Activated T-cell treated with anti-CD3 and anti-CD28 coated beads for 24 hours (primary cell): ENCODE measurements around the gene ANKS1A.
A peak's percentile ranks its signal among the peaks of the same experiment; 100 is the strongest.
"Not testable (repeated sequence)": the region's sequence is repeated elsewhere in the genome, so short reads cannot be mapped to it uniquely, and the experiment has no call there.

ENCODE experiments used
- DNase-seq: peaks from one replicate; pipeline ENCODE4 v3.0.0-alpha.2; 2020; ENCODE audit warnings: low read depth

The ANKS1A gene

GRCh38 chr6:34884073-34884472 lies 5.0 kb upstream of the ANKS1A start:
- not testable (repeated sequence) for DNase-seq

DNA sequence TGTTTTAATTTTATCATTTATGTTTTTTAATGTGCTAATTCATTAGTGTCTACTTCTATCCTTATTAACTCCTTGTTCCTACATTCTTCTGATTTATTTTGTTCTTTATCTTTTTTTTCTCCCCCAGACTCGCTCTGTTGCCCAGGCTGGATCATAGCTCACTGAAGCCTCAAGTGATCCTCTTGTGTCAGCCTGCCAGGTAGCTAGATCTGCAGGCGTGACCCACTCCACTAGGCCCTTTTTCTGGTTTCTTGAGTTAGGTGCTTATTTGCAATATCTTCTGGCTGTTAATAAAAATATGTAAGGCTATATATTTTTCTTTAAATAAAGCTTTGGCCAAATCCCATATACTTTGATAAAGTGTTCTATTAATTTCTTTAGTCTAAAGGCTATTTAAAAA lies 4.1 kb upstream of the ANKS1A start:
- DNase-seq = no peak

- DNase-seq = not testable (repeated sequence)
Measured at GRCh38 chr6:34885837-34886236, 3.2 kb upstream of the ANKS1A start.

DNA sequence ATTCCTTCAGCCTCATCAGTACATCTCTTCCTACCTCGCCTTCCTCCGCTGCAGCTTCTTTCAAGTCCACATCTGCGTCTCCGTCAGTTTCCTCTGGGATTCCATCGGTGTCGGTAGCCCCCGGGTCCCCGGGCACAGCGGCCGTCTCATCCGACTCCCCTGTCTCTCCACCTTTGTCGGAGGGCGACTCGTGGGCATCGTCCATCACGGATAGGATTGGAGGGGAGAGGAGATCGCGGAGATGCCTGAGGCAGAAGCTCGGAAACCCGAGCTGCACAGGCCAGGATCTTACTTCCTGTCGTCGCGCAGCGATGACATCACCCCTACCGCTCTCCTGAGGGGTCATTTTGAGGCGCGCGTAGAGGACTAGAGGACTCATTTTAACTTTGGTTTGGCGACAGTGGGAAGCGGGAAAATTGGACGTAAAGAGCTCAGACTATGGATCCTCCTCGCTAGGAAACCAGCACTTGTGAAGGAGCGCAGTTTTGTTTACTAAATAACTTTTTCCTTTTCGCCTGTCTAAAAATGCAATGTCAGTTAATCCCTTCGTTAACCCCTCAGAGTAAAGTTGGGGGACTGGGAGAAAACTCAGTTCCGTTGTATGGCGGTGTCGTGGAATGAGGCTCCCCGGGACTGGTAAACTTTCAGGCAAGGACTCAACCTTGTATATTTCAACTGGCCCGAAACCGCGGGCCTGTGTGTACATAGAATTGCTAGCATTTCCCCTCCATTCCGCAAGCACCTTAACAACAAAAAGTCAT lies 1.1 kb upstream of the ANKS1A start, which contains the start of gene TAF11:
TSS of gene TAF11 (minus strand) at position 290 of the 761 bp plus-strand sequence. CDS start at position 205, 85 bp downstream.
- peak; percentile 88 for DNase-seq

DNA sequence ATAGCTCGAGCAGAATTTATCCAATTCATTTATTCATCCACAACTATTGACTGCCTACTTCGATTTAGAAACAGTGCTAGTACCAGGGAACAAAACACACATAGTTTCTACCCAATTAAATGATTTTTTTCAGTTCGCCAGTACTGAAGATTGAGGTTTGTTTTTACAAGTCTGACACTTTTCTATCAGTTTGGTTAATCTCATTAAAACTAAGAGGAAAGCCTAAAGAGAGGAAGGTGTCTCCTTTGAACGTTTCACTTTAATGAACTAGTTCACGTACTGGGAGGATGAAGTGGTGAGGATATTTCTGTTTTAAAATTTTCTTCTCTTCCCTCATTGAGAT lies 570 bp upstream of the ANKS1A start:
- DNase-seq = no peak

DNA sequence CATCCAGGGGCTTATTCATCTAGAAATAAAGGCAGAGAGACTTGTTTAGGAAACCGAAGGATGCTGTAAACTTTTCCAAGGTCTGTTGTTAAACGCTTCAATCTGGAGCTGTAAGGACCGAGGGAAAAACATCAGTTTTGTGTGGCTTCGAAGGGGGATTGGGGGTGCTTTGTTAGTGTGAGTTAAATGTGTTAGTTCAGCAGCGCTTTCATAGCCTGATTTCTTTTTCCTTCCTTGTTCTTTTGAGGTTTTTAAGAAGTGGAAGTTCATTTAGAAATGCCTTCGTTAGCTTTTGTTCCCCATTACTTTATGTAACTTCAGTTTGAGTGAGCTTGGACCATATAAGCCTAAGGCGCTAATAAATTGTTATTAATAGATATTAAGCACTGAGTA lies 1.5 kb downstream of the ANKS1A start:
- no peak for DNase-seq

GRCh38 chr6:34891296-34891695 lies 2.2 kb downstream of the ANKS1A start:
- no peak for DNase-seq

- DNase-seq = no peak
Measured at GRCh38 chr6:34894693-34895092, 5.6 kb downstream of the ANKS1A start.

- no peak for DNase-seq
Measured at GRCh38 chr6:34897130-34897529, 8.1 kb downstream of the ANKS1A start.

- no peak for DNase-seq
Measured at GRCh38 chr6:34897716-34898115, 8.7 kb downstream of the ANKS1A start.

DNA sequence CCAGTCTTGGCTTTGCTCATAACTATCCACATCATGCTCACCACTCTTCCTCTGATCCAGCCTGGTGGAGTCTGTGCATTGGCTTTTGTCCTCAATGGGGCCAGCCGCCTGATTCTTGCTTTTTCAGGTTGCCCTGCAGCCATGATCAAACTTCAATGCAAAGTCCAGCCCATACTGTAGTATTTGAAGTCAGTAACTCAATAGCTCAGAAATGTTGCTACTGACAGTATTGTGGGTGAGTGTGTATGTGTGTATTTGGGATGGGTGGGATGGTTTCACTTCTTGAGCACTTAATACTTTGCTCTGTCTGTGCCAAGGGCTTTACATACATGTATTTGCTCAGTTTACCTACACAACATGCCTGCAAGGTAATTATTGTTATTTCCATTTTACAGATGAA lies 10.7 kb downstream of the ANKS1A start:
- DNase-seq = not testable (repeated sequence)

DNA sequence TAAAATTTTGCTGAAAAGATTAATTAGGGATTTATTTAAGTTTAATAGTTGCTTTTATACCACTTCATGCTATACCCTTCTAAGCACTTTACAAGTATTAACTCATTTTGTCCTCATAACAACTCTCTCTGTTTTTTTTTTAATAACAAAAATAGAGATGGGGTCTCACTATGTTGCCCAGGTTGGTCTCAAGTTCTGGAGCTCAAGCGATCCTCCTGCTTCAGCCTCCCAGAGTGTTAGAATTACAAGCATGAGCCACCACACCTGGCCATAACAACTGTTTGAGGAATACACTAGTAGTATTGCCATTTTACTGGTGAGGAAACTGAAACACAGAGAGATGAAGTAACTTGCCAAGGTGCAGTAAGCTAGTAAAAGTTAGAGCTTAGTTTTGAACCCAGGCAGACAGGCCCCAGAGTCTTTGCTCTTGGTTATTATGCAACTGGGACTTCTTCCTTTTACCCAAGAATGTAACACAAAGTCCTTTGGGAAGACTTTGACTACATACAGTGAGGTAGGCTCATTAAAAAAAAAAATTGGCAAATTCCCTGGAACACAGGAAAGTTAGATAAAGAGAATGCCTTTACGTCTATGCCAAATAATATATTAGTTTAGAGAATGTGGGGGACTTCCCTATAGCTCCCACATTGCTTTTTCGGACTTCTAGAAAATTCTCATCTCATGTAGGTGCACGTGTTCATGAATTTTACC lies 11.4 kb downstream of the ANKS1A start:
- no peak for DNase-seq

DNA sequence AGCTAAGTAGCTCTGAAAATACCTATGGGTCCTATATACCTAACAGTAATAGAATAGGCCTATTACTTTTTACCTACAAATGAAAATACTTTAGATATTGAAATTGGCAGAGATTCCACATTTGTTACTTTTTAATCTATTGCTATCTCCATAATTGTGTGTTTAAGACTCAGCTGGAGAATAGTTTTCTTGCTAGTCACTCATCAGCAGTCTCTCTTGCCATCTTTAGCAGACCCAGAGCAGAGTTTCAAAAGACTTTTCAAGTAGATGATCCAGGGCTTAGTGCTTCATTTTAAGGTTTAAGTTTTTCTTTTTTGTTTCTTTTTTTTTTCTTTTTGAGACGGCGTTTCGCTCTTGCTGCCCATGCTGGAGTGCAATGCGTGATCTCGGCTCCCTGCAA lies 12.9 kb downstream of the ANKS1A start:
- DNase-seq = no peak

- DNase-seq = no peak
Measured at GRCh38 chr6:34904990-34905613, 16.0 kb downstream of the ANKS1A start.

GRCh38 chr6:34906826-34907225 lies 17.8 kb downstream of the ANKS1A start:
- DNase-seq = no peak

- DNase-seq = no peak
Measured at GRCh38 chr6:34908194-34908593, 19.1 kb downstream of the ANKS1A start.

DNA sequence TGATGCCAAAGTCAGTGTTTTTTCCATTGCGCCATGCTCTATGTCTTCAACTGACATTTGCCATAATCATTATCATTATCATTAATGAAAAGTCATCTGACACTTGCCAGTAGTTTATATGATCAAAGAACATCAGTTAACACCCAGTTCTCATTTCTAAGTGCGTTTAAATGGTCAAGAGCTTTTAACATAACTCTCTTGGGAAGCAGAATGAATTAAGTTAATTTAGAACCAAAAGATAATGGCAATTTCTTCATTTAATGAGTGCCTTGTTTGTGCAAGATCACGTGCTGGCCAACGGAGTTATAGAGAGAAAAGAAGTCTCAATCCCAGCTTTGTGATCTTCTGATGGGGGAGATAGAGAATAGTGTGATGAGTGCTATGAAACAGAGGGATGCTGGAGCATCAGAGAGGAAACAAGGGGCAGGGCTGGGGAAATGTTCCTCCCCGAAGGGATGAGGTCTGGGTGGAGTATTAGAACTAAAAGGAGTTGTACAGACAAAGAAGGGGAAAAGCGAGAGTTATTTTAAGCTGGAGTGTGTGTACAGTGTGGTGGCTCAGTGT lies 20.3 kb downstream of the ANKS1A start:
- DNase-seq = no peak

DNA sequence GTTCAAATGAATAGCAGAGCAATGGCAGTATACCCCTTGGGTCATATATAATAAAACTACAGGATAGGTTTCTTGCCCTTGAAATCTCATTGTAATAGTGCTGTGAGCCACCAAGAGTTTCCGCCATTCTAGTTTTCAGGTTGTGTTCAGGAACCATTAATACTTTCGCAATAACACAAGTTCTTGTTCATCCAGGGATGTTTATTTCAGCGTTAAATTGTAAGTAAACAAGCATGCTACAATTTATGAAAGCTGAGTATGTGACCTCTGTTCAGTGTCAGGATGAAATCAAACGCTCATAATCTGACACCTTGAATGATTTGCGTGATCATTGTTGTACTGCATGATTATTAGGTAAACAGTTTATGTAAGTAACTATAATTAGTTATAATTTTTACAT lies 22.8 kb downstream of the ANKS1A start:
- DNase-seq = no peak

GRCh38 chr6:34912715-34913464 lies 23.8 kb downstream of the ANKS1A start:
- DNase-seq = peak; percentile 28

DNA sequence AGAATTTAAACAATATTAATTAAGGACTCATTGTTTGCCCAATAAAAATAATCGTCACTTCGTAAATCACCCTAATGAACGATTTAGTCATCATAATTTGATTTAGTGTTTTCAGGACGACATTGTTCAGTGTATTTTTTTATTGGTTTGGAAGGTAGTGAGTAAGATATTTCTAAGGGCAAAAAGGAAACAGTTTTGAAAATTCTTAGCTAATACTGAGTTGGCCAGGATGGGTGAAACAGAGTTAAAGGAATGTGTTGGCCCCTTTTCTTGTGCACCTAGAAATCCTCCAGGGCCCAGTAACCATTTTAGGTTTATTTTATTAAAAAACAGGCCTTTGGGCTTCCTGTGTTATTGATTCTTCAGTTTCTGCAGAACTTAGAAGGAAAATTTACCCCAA lies 25.3 kb downstream of the ANKS1A start:
- DNase-seq = no peak

GRCh38 chr6:34916348-34916967 lies 27.4 kb downstream of the ANKS1A start:
- no peak for DNase-seq
